Adipose tissue (tissue), 3 donors: Measurements from ENCODE around the gene RARS1. TPM values are rescaled to one million over a fixed set of nuclear protein-coding genes. Genes with fewer than 3 reads are reported as not detected.
"Not testable (repeated sequence)": the region's sequence is repeated elsewhere in the genome, so short reads cannot be mapped to it uniquely, and the experiment has no call there.

Experiments used
- H3K27ac ChIP-seq: one replicate; pipeline ENCODE4 v1.5.1; 2013; ENCODE audit warnings: low read depth, low read length
- WGBS, 3 donors: extraction: QIAGEN DNeasy Blood & Tissue Kit; methylation state at CpG; one replicate each; pipeline ENCODE4 v1.1.7; 2013; 5-methylcytosine and 5-hydroxymethylcytosine counted together
- polyA plus RNA-seq, 3 donors: library from polyadenylated mRNA; stranded (reverse); fragments of 200-250 nt; gene quantifications; one replicate each; pipeline ENCODE4 v1.2.3, GENCODE V29; 2013
- donor health status: healthy with polysubstance abuse.
- donor health status: Bipolar disorder and iron deficiency.
- donor health status: healthy.

The RARS1 gene
- polyA plus RNA-seq, 3 donors = 29.4 to 42.2 (median 30.4) TPM

DNA sequence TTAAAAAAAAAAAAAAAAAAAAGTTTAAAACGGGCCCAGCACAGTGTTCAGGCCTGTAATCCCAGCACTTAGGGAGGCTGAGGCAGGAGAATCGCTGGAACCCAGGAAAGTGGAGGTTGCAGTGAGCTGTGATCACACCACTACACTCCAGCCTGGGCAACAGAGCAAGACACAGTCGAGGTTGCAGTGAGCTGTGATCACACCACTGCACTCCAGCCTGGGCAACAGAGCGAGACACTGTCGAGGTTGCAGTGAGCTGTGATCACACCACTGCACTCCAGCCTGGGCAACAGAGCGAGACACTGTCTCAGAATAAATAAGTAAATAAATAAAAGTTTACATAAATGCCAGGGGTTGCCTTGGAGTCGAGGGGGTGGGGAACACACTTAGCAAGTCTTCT lies 48.1 kb downstream of the RARS1 start:
- H3K27ac ChIP-seq = not testable (repeated sequence)
- 81 to 86% (median 81%) methylated on average over 7 of the region's 7 CpGs for WGBS, 3 donors

- no peak overlapping the region for H3K27ac ChIP-seq
- WGBS, 3 donors = 59 to 79% (median 64%) methylated on average over 2 of the region's 2 CpGs
Observed at GRCh38 chr5:168537176-168537575, 50.9 kb downstream of the RARS1 start.

GRCh38 chr5:168549554-168549953 lies 63.3 kb downstream of the RARS1 start:
- H3K27ac ChIP-seq = no peak overlapping the region
- WGBS, 3 donors = 96 to 97% (median 96%) methylated on average over 7 of the region's 7 CpGs

GRCh38 chr5:168550656-168551055 lies 64.4 kb downstream of the RARS1 start:
- H3K27ac ChIP-seq = no peak overlapping the region

DNA sequence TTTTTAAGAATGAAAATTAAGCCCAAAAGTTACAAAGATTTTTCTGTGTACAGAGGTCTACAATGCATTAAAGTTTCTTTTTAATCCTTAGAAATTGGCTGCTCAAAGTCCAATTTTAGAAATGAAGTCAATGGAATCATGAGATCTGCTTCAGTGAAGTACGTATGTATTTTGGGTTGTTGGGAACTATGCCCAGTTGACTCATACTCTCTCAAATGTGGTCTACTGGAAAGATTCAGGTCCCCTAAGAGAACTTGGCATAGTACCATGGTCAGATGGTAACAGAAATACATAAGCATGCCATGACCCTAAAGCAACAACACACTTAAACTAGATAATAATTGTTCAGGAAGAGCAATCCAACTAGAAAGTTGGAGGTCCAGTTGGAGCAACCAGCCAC lies 65.9 kb downstream of the RARS1 start:
- no peak overlapping the region for H3K27ac ChIP-seq

DNA sequence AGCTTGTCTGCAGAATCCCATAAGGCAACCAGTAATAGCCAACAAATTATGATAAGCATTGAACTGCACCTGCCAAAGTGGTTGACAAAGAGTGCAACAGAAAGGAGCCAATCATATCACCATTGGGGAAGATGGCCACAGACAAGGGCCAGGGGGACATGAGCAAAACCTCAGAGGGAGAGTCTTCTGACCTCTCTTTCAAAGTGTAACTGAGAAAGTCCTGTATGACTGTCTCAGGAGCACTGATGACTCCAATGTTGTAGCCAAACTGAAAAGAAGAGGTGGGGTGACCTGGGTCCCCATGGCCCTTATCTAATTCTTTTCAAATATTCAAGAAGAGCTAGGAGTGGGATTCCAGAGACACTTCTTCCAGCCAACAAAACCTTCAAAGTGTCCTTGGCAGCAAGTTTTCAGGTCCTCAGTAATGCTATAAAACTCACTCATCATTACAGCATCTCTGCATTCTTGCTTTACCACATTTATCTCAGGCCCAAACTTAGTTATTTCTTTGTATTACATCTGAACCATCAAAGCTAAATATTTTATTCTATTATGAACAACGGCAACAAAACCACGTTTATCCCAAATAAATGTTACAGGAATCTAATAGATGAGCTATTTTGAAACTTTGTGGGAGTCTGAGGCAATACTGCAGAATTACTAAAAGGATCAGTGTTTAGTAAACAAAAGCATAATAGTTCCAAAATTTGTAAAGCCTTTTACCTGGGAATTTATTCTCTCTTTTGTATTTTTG lies 67.3 kb downstream of the RARS1 start:
- no peak overlapping the region for H3K27ac ChIP-seq
- 78 to 92% (median 90%) methylated on average over 2 of the region's 2 CpGs for WGBS, 3 donors

More for the DNA sequence above, 65.9 kb downstream of the RARS1 start:
- WGBS, 3 donors = 55 to 71% (median 68%) methylated on average over 1 of the region's 1 CpG

- 96 to 98% (median 97%) methylated on average over 2 of the region's 2 CpGs for WGBS, 3 donors
Observed at GRCh38 chr5:168557389-168557788, 71.1 kb downstream of the RARS1 start.

DNA sequence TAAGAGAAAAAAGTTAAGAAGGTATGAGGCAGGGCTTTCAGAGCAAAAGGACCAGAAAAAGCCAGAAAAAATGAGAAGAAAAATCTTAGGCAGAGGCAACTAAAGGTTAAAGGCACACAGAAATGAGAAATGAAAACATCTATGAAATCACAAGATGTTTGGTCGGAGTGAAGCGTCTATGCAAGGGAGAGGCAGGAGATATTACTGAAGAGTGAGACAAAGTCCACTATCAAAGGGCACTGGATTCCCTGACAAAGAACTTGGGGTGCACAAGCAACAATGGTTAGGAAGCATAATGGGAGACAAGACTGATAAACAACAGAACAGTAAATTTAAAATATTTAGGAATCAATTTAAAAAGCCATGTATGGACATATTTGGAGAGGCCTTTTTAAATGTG lies 76.0 kb downstream of the RARS1 start:
- WGBS, 3 donors = 49 to 94% (median 83%) methylated on average over 2 of the region's 2 CpGs
- no peak overlapping the region for H3K27ac ChIP-seq

More at GRCh38 chr5:168557389-168557788, 71.1 kb downstream of the RARS1 start:
- no peak overlapping the region for H3K27ac ChIP-seq

- H3K27ac ChIP-seq = no peak overlapping the region
- 90 to 100% (median 97%) methylated on average over 1 of the region's 1 CpG for WGBS, 3 donors
Observed at GRCh38 chr5:168563959-168564358, 77.7 kb downstream of the RARS1 start.

DNA sequence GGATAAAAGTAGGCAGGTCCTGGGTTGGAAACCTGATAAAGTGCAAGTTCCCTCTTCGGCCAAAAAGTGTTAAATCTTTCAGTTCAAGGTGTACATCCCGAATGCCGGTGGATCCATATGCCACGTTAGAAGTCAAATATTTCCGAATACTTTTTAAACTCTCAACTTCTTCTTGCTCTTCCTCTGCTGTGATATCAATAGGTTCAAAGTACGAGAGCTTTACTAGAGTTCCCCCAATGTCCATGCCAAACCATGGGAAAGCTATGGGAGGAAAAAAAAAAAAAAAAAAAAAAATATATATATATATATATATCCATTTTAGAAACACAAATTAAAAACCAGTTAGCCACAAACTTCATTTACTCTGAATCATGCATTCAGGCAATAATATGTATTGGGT lies 82.5 kb downstream of the RARS1 start:
- WGBS, 3 donors = 96 to 99% (median 98%) methylated on average over 6 of the region's 6 CpGs
- no peak overlapping the region for H3K27ac ChIP-seq

Other genes with a start within 250 kb of the RARS1 start
- 10 to 100 TPM in 1 of 3 donors, 1 to 10 TPM in 2; 2.8 to 14.2 (median 4.8) TPM for gene WWC1, start 194.8 kb upstream of the RARS1 start, polyA plus RNA-seq
- under 1 TPM in 2 of 3 donors, not detected in 1; 0.25 to 0.54 TPM for gene FBLL1, start 42.8 kb downstream of the RARS1 start, polyA plus RNA-seq
- 10 to 100 TPM in 1 of 3 donors, 1 to 10 TPM in 2; 5.5 to 12.0 (median 9.7) TPM for gene PANK3, start 92.9 kb downstream of the RARS1 start, polyA plus RNA-seq